WTC11 (cell line): ENCODE data around the gene HES2. TPM values are rescaled to one million over a fixed set of nuclear protein-coding genes. Genes with fewer than 3 reads are reported as not detected.
A peak's percentile ranks its signal among the peaks of the same experiment; 100 is the strongest.

Source experiments
- ATAC-seq: fragments of 200-7000 bp; cut with Tn5 transposase; 2 replicates; pipeline ENCODE4 v1.10.0; 2021; ENCODE audit warnings: mild to moderate bottlenecking, moderate library complexity
- CTCF ChIA-PET: fragments of 300-600 bp; sonication (Branson Sonifier 250); formaldehyde crosslinking; loops from one replicate; lab custom pipeline; 2021; ENCODE audit warnings: antibody characterized with exemption; lab: Charles Lee
- POLR2A ChIA-PET: fragments of 350-600 bp; sonication (Branson Sonifier 250); formaldehyde crosslinking; loops from one replicate; lab custom pipeline; 2021; ENCODE audit warnings: antibody characterized with exemption; lab: Charles Lee
- DNase-seq: peaks from one replicate; pipeline ENCODE4 v3.0.0; 2021; ENCODE audit warnings: low spot score
- H3K27ac Mint-ChIP-seq: 2 replicates; pipeline ENCODE4 v1.8.0; 2021; ENCODE audit warnings: mixed read lengths
- H3K27me3 Mint-ChIP-seq: 2 replicates; pipeline ENCODE4 v1.8.0; 2021; ENCODE audit warnings: low read depth, mild to moderate bottlenecking, moderate library complexity, mixed read lengths
- H3K36me3 Mint-ChIP-seq: 2 replicates; pipeline ENCODE4 v1.8.0; 2021; ENCODE audit warnings: mixed read lengths
- H3K4me1 Mint-ChIP-seq: 2 replicates; pipeline ENCODE4 v1.8.0; 2022; ENCODE audit warnings: mixed read lengths
- H3K4me3 Mint-ChIP-seq: 2 replicates; pipeline ENCODE4 v1.8.0; 2021; ENCODE audit warnings: mild to moderate bottlenecking, moderate library complexity, mixed read lengths
- H3K9me3 Mint-ChIP-seq: 2 replicates; pipeline ENCODE4 v1.8.0; 2021; ENCODE audit warnings: mixed read lengths
- ATF1 ChIP-seq: sonication (generic); formaldehyde crosslinking; IDR thresholded peaks from 2 replicates; pipeline ENCODE4 v1.8.1; 2023; ENCODE audit warnings: mild to moderate bottlenecking, moderate library complexity, missing genetic modification reagents
- CREB1 ChIP-seq: sonication (generic); formaldehyde crosslinking; IDR thresholded peaks from 2 replicates; pipeline ENCODE4 v1.8.0; 2023; ENCODE audit warnings: mild to moderate bottlenecking, missing genetic modification reagents
- E2F4 ChIP-seq: sonication (generic); formaldehyde crosslinking; IDR thresholded peaks from 2 replicates; pipeline ENCODE4 v1.8.1; 2022; ENCODE audit warnings: low read depth, mild to moderate bottlenecking, moderate library complexity, missing genetic modification reagents, borderline replicate concordance
- ESRRA ChIP-seq: sonication (generic); formaldehyde crosslinking; IDR thresholded peaks from 2 replicates; pipeline ENCODE4 v1.8.1; 2022; ENCODE audit warnings: mild to moderate bottlenecking, missing genetic modification reagents, borderline replicate concordance
- FOXJ3 ChIP-seq: sonication (generic); formaldehyde crosslinking; IDR thresholded peaks from 2 replicates; pipeline ENCODE4 v1.9.0; 2021; ENCODE audit warnings: missing genetic modification reagents, mild to moderate bottlenecking, borderline replicate concordance
- HMGA2 ChIP-seq: fragments of 250-450 bp; sonication (Bioruptor Pico); IDR thresholded peaks from 2 replicates; pipeline ENCODE4 v1.4.0; 2021; ENCODE audit warnings: mild to moderate bottlenecking, moderate library complexity
- HMGXB4 ChIP-seq: sonication (generic); formaldehyde crosslinking; IDR thresholded peaks from 2 replicates; pipeline ENCODE4 v1.8.1; 2023; ENCODE audit warnings: mild to moderate bottlenecking, moderate library complexity, missing genetic modification reagents
- JAZF1 ChIP-seq: fragments of 250-450 bp; sonication (Bioruptor Pico); IDR thresholded peaks from 2 replicates; pipeline ENCODE4 v1.9.0; 2021; ENCODE audit warnings: moderate library complexity, mild to moderate bottlenecking, inconsistent platforms
- MLX ChIP-seq: sonication (generic); formaldehyde crosslinking; IDR thresholded peaks from 2 replicates; pipeline ENCODE4 v1.8.1; 2023; ENCODE audit warnings: mild to moderate bottlenecking, missing genetic modification reagents, moderate library complexity
- MXD4 ChIP-seq: fragments of 250-450 bp; sonication (Bioruptor Pico); IDR thresholded peaks from 2 replicates; pipeline ENCODE4 v1.8.0; 2021; ENCODE audit warnings: mild to moderate bottlenecking, moderate library complexity, borderline replicate concordance
- NR1H2 ChIP-seq: sonication (generic); formaldehyde crosslinking; IDR thresholded peaks from 2 replicates; pipeline ENCODE4 v1.9.0; 2021; ENCODE audit warnings: mild to moderate bottlenecking, moderate library complexity, missing genetic modification reagents
- NR3C1 ChIP-seq: sonication (generic); formaldehyde crosslinking; conservative IDR thresholded peaks from 2 replicates; pipeline ENCODE4 v1.8.1; 2023; ENCODE audit warnings: low read depth, mild to moderate bottlenecking, missing genetic modification reagents
- PRRX2 ChIP-seq: fragments of 250-450 bp; sonication (Bioruptor Pico); IDR thresholded peaks from 2 replicates; pipeline ENCODE4 v1.8.0; 2021; ENCODE audit warnings: mild to moderate bottlenecking
- RORB ChIP-seq: fragments of 250-450 bp; sonication (Bioruptor Pico); IDR thresholded peaks from 2 replicates; pipeline ENCODE4 v1.9.0; 2021; ENCODE audit warnings: mild to moderate bottlenecking
- SOX15 ChIP-seq: fragments of 250-450 bp; sonication (Bioruptor Pico); IDR thresholded peaks from 2 replicates; pipeline ENCODE4 v1.9.0; 2021; ENCODE audit warnings: mild to moderate bottlenecking
- STAT6 ChIP-seq: sonication (generic); formaldehyde crosslinking; conservative IDR thresholded peaks from 2 replicates; pipeline ENCODE4 v1.8.1; 2023; ENCODE audit warnings: mild to moderate bottlenecking, low read depth, missing genetic modification reagents, moderate library complexity
- ZBTB21 ChIP-seq: sonication (generic); formaldehyde crosslinking; IDR thresholded peaks from 2 replicates; pipeline ENCODE4 v1.8.1; 2023; ENCODE audit warnings: mild to moderate bottlenecking, missing genetic modification reagents, borderline replicate concordance
- ZNF121 ChIP-seq: sonication (generic); formaldehyde crosslinking; IDR thresholded peaks from 2 replicates; pipeline ENCODE4 v1.8.0; 2023; ENCODE audit warnings: missing genetic modification reagents
- ZNF219 ChIP-seq: sonication (generic); formaldehyde crosslinking; IDR thresholded peaks from 2 replicates; pipeline ENCODE4 v1.8.0; 2023; ENCODE audit warnings: missing genetic modification reagents, mild to moderate bottlenecking, borderline replicate concordance
- ZNF232 ChIP-seq: sonication (generic); formaldehyde crosslinking; IDR thresholded peaks from 2 replicates; pipeline ENCODE4 v1.8.0; 2022; ENCODE audit warnings: mild to moderate bottlenecking, missing genetic modification reagents
- ZNF263 ChIP-seq: sonication (generic); formaldehyde crosslinking; IDR thresholded peaks from 2 replicates; pipeline ENCODE4 v1.8.1; 2022; ENCODE audit warnings: low read depth, mild to moderate bottlenecking, moderate library complexity, missing genetic modification reagents
- ZNF281 ChIP-seq: sonication (generic); formaldehyde crosslinking; IDR thresholded peaks from 2 replicates; pipeline ENCODE4 v1.8.0; 2023; ENCODE audit warnings: mild to moderate bottlenecking, missing genetic modification reagents
- ZNF416 ChIP-seq: fragments of 250-450 bp; sonication (Bioruptor Pico); IDR thresholded peaks from 2 replicates; pipeline ENCODE4 v1.9.0; 2021; ENCODE audit warnings: mild to moderate bottlenecking, inconsistent platforms
- ZNF512 ChIP-seq: sonication (generic); formaldehyde crosslinking; IDR thresholded peaks from 2 replicates; pipeline ENCODE4 v1.8.1; 2022; ENCODE audit warnings: missing genetic modification reagents, borderline replicate concordance
- total RNA-seq: library from RNA; stranded (reverse); gene quantifications from 3 replicates; pipeline ENCODE4 v1.2.3, GENCODE V29; 2021

HES2 gene
- total RNA-seq, 1 experiment from 2014 or later: 2.7 TPM

- Mint-ChIP-seq H3K4me1 (peaks cover 11% of the 10 kb centered on the region), H3K36me3 (peaks cover 17% of the 10 kb centered on the region), H3K27ac (no peak overlapping the region), H3K9me3 (peaks cover 15% of the 10 kb centered on the region), H3K4me3 (no peak overlapping the region), H3K27me3 (no peaks in the 10 kb centered on the region)
- ChIA-PET POLR2A (interaction anchor here (1.0 kb wide), 1 partner anchor 14 kb away, joined by 3 read pairs; no protein-coding TSS in a partner anchor), CTCF (interaction anchor here (1.1 to 1.8 kb wide), 4 partner anchors 17 to 58 kb away, joined by 3 to 16 read pairs (median 4); no protein-coding TSS in a partner anchor)
- DNase-seq (no peak), ATAC-seq (no peak)
- no peak for TF ChIP-seq ATF1 (CRISPR knock-in tag)
- TF ChIP-seq STAT6 (CRISPR knock-in tag): no peak
- no peak for TF ChIP-seq MLX (CRISPR knock-in tag)
- no peak for TF ChIP-seq NR3C1 (CRISPR knock-in tag)
- TF ChIP-seq HMGA2 (CRISPR knock-in tag): no peak
- TF ChIP-seq HMGXB4 (CRISPR knock-in tag): no peak
- no peak for TF ChIP-seq JAZF1 (CRISPR knock-in tag)
- TF ChIP-seq ESRRA: no peak
- TF ChIP-seq PRRX2 (CRISPR knock-in tag): no peak
- TF ChIP-seq ZNF121 (CRISPR knock-in tag): no peak
- TF ChIP-seq ZNF219 (CRISPR knock-in tag): no peak
- no peak for TF ChIP-seq NR1H2 (CRISPR knock-in tag)
- TF ChIP-seq MXD4 (CRISPR knock-in tag): no peak
- no peak for TF ChIP-seq ZNF263 (CRISPR knock-in tag)
- no peak for TF ChIP-seq SOX15
- TF ChIP-seq ZNF416 (CRISPR knock-in tag): no peak
Measured at GRCh38 chr1:6380037-6380436, 39.7 kb downstream of the HES2 start.

- H3K9me3 Mint-ChIP-seq: peaks cover 10% of the 10 kb centered on the region
- peak; percentile 90 for ATAC-seq
- peaks cover 7% of the 10 kb centered on the region for H3K4me1 Mint-ChIP-seq
- H3K27ac Mint-ChIP-seq: peak overlapping the region; percentile 89
- TF ChIP-seq ZNF232 (CRISPR knock-in tag) (no peak), E2F4 (CRISPR knock-in tag) (no peak), RORB (CRISPR knock-in tag) (no peak), ZNF512 (no peak), ZNF281 (CRISPR knock-in tag) (no peak), ZBTB21 (no peak), FOXJ3 (CRISPR knock-in tag) (no peak), CREB1 (CRISPR knock-in tag) (no peak), PRRX2 (CRISPR knock-in tag) (no peak)
- POLR2A ChIA-PET: no interaction called here
- peaks cover 8% of the 10 kb centered on the region for H3K36me3 Mint-ChIP-seq
- CTCF ChIA-PET: interaction anchor here (0.6 to 2.1 kb wide), 15 partner anchors 8 to 132 kb away, joined by 3 to 16 read pairs (median 3); no protein-coding TSS in a partner anchor
- H3K4me3 Mint-ChIP-seq: no peak overlapping the region
- peak; percentile 60 for DNase-seq
- H3K27me3 Mint-ChIP-seq: no peaks in the 10 kb centered on the region
Measured at GRCh38 chr1:6378096-6378746, 41.5 kb downstream of the HES2 start.
